ENCODE results near the gene RNASE4.

The RNASE4 gene

GRCh38 chr14:20676072-20676471 is 8.3 kb upstream of the RNASE4 start:
- no peak overlapping the region for H3K4me2 ChIP-seq (ENCODE audit: low read depth, low read length, poor library complexity, severe bottlenecking)
- H3K4me1 ChIP-seq (ENCODE audit: insufficient read depth, low read length, poor library complexity, severe bottlenecking) = peaks cover 25% of the 10 kb centered on the region
- no peak overlapping the region for H3K4me3 ChIP-seq (ENCODE audit: low read length, poor library complexity, severe bottlenecking)
- no peaks in the 10 kb centered on the region for H3K9me3 ChIP-seq (ENCODE audit: insufficient read depth, low read depth, low read length)
- H3K79me2 ChIP-seq (ENCODE audit: insufficient read depth, low read length) = no peaks in the 10 kb centered on the region
- peak overlapping the region; percentile 32; the same call in 1 of the 2 replicates for H2AFZ ChIP-seq (ENCODE audit: low read length)
- no peaks in the 10 kb centered on the region for H3K36me3 ChIP-seq (ENCODE audit: insufficient read depth, low read length)
- no peaks in the 10 kb centered on the region for H3K9me2 ChIP-seq (replicated peaks; ENCODE audit: low read depth, low read length)
- H3F3A ChIP-seq (ENCODE audit: low read depth) = peaks cover 4% of the 10 kb centered on the region; the same call in 1 of the 2 replicates
- TF ChIP-seq CTCF (conservative IDR thresholded peaks at IDR 0.05; ENCODE audit: low read length) (no peak), EZH2phosphoT487 (IDR thresholded peaks at IDR 0.05; ENCODE audit: borderline replicate concordance) (no peak)
- H3K27me3 ChIP-seq (ENCODE audit: insufficient read depth, low read length, poor library complexity, severe bottlenecking) = no peaks in the 10 kb centered on the region
- H3K9ac ChIP-seq (ENCODE audit: low read depth, low read length, poor library complexity, severe bottlenecking) = no peak overlapping the region
- no peaks in the 10 kb centered on the region for H4K20me1 ChIP-seq (ENCODE audit: insufficient read depth, low read length, poor library complexity, severe bottlenecking)

GRCh38 chr14:20679907-20680306 is 4.5 kb upstream of the RNASE4 start:
- Histone ChIP-seq H3K27me3 (ENCODE audit: insufficient read depth, low read length, poor library complexity, severe bottlenecking) (no peaks in the 10 kb centered on the region), H4K20me1 (ENCODE audit: insufficient read depth, low read length, poor library complexity, severe bottlenecking) (no peaks in the 10 kb centered on the region), H3K9me2 (replicated peaks; ENCODE audit: low read depth, low read length) (no peaks in the 10 kb centered on the region), H3K4me2 (ENCODE audit: low read depth, low read length, poor library complexity, severe bottlenecking) (peak overlapping the region; percentile 99), H3K9ac (ENCODE audit: low read depth, low read length, poor library complexity, severe bottlenecking) (peak overlapping the region; percentile 82), H3K36me3 (ENCODE audit: insufficient read depth, low read length) (no peaks in the 10 kb centered on the region), H3K9me3 (ENCODE audit: insufficient read depth, low read depth, low read length) (no peaks in the 10 kb centered on the region), H3K79me2 (ENCODE audit: insufficient read depth, low read length) (no peaks in the 10 kb centered on the region), H2AFZ (ENCODE audit: low read length) (peak overlapping the region; percentile 68), H3K4me3 (ENCODE audit: low read length, poor library complexity, severe bottlenecking) (peak overlapping the region; percentile 88), H3K4me1 (ENCODE audit: insufficient read depth, low read length, poor library complexity, severe bottlenecking) (peaks cover 19% of the 10 kb centered on the region), H3F3A (ENCODE audit: low read depth) (peaks cover 15% of the 10 kb centered on the region)
- TF ChIP-seq EZH2phosphoT487 (IDR thresholded peaks at IDR 0.05; ENCODE audit: borderline replicate concordance) (no peak), CTCF (conservative IDR thresholded peaks at IDR 0.05; ENCODE audit: low read length) (no peak)

- Histone ChIP-seq H3K27me3 (ENCODE audit: insufficient read depth, low read length, poor library complexity, severe bottlenecking) (no peaks in the 10 kb centered on the region), H3K4me3 (ENCODE audit: low read length, poor library complexity, severe bottlenecking) (peak overlapping the region; percentile 88), H3K79me2 (ENCODE audit: insufficient read depth, low read length) (no peaks in the 10 kb centered on the region), H3K9me3 (ENCODE audit: insufficient read depth, low read depth, low read length) (no peaks in the 10 kb centered on the region), H2AFZ (ENCODE audit: low read length) (peak overlapping the region; percentile 68), H3K4me2 (ENCODE audit: low read depth, low read length, poor library complexity, severe bottlenecking) (peak overlapping the region; percentile 99), H3K9me2 (replicated peaks; ENCODE audit: low read depth, low read length) (no peaks in the 10 kb centered on the region), H3K4me1 (ENCODE audit: insufficient read depth, low read length, poor library complexity, severe bottlenecking) (peaks cover 23% of the 10 kb centered on the region), H3K9ac (ENCODE audit: low read depth, low read length, poor library complexity, severe bottlenecking) (peak overlapping the region; percentile 82), H3K36me3 (ENCODE audit: insufficient read depth, low read length) (no peaks in the 10 kb centered on the region), H4K20me1 (ENCODE audit: insufficient read depth, low read length, poor library complexity, severe bottlenecking) (no peaks in the 10 kb centered on the region), H3F3A (ENCODE audit: low read depth) (peaks cover 15% of the 10 kb centered on the region)
- TF ChIP-seq EZH2phosphoT487 (IDR thresholded peaks at IDR 0.05; ENCODE audit: borderline replicate concordance) = no peak
- no peak for TF ChIP-seq CTCF (conservative IDR thresholded peaks at IDR 0.05; ENCODE audit: low read length)
Measured at GRCh38 chr14:20680363-20680762, 4.0 kb upstream of the RNASE4 start.
